ENCODE data around the gene SRP72.

- no peak for TF ChIP-seq CTCF (IDR thresholded peaks at IDR 0.05)
- peak in 1 of 2 donors; percentile 53 for TF ChIP-seq POLR2A (IDR thresholded peaks at IDR 0.05)
- peak; percentile 70 to 79 (median 73) for TF ChIP-seq POLR2AphosphoS5 (IDR thresholded peaks at IDR 0.05)
Measured at GRCh38 chr4:56467284-56468096, at the start of gene SRP72.
